ENCODE measurements around the gene RGL2. TPM values are rescaled to one million over a fixed set of nuclear protein-coding genes. Genes with fewer than 3 reads are reported as not detected.

RGL2 gene
- total and polyA plus RNA-seq, 10 of the 15 experiments (the other 5 are each of a cell fraction or from before 2014, with no cell fraction given), result 0.84 to 21.2 (median 6.8) TPM

DNA sequence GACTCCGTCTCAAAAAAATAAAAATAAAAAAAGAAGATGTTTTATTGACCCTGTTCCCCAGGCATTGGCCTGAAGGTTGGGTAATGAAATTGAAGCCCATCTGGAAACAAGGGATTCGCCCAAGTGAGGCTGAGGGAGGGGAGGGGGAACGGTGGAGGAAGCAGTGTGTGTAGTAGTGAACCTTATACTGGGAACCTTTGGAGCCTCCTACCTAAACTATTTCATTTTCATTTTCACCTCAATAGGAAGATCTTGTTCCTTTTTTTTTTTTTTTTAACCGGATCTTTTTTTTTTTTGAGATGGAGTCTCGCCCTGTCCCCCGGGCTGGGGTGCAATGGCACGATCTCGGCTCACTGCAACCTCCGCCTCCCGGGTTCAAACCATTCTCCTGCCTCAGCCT lies 32.0 kb upstream of the RGL2 start (continued):
- TF ChIP-seq E2F8 (IDR thresholded peaks at IDR 0.05; ENCODE audit: low read depth, partially characterized antibody) (no peak), NFIC (IDR thresholded peaks at IDR 0.05; ENCODE audit: low read depth, low read length) (no peak)

GRCh38 chr6:33329058-33329457 lies 30.3 kb upstream of the RGL2 start:
- FAIRE-seq (no peak), DNase-seq (ENCODE audit: low read depth, low spot score) (no peak), ATAC-seq (no peak)
- TF ChIP-seq, protein P1, sequence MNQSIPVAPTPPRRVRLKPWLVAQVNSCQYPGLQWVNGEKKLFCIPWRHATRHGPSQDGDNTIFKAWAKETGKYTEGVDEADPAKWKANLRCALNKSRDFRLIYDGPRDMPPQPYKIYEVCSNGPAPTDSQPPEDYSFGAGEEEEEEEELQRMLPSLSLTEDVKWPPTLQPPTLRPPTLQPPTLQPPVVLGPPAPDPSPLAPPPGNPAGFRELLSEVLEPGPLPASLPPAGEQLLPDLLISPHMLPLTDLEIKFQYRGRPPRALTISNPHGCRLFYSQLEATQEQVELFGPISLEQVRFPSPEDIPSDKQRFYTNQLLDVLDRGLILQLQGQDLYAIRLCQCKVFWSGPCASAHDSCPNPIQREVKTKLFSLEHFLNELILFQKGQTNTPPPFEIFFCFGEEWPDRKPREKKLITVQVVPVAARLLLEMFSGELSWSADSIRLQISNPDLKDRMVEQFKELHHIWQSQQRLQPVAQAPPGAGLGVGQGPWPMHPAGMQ (IDR thresholded peaks at IDR 0.05; ENCODE audit: borderline replicate concordance), result no peak
- TF ChIP-seq SMC3 (IDR thresholded peaks at IDR 0.05; ENCODE audit: borderline replicate concordance, low read length) (no peak), SPI1 (IDR thresholded peaks at IDR 0.05; ENCODE audit: borderline replicate concordance, insufficient read depth, low read depth, low read length) (no peak), TAF1 (IDR thresholded peaks at IDR 0.05; ENCODE audit: borderline replicate concordance, low read depth, low read length) (no peak), FOXK2 (IDR thresholded peaks at IDR 0.05) (no peak), PAX5 (IDR thresholded peaks at IDR 0.05; ENCODE audit: borderline replicate concordance, low read depth, low read length) (no peak), NFYB (IDR thresholded peaks at IDR 0.05; ENCODE audit: insufficient read depth, low read depth, low read length) (no peak), FOS (IDR thresholded peaks at IDR 0.05; ENCODE audit: borderline replicate concordance, extremely low read depth, insufficient read length) (no peak), TCF7 (IDR thresholded peaks at IDR 0.05; ENCODE audit: borderline replicate concordance) (no peak), CREM (IDR thresholded peaks at IDR 0.05; ENCODE audit: low read depth) (no peak), BRCA1 (IDR thresholded peaks at IDR 0.05; ENCODE audit: low read depth, low read length) (no peak), CHD2 (IDR thresholded peaks at IDR 0.05; ENCODE audit: borderline replicate concordance, low read depth, low read length) (no peak), BMI1 (IDR thresholded peaks at IDR 0.05; ENCODE audit: borderline replicate concordance) (no peak)
- Histone ChIP-seq H3K4me1 (ENCODE audit: control insufficient read depth, insufficient read depth, low read length) (no peaks in the 10 kb centered on the region; the same call in 1 of the 2 replicates), H2AFZ (ENCODE audit: control insufficient read depth, low read depth, low read length) (no peak overlapping the region), H4K20me1 (ENCODE audit: control insufficient read depth, insufficient read depth) (no peaks in the 10 kb centered on the region), H3K27ac (ENCODE audit: control insufficient read depth, insufficient read depth) (no peak overlapping the region), H3K9me3 (replicated peaks; ENCODE audit: control insufficient read depth, insufficient read depth, low read length) (no peaks in the 10 kb centered on the region), H3K4me3 (no peak overlapping the region), H3K79me2 (ENCODE audit: control insufficient read depth, insufficient read depth, low read length) (no peaks in the 10 kb centered on the region), H3K4me2 (ENCODE audit: control insufficient read depth, insufficient read depth) (no peak overlapping the region), H3K36me3 (ENCODE audit: control insufficient read depth in 2 of 2, insufficient read depth in 2 of 2, low read length in 1 of 2) (no peaks in the 10 kb centered on the region), H3K9ac (ENCODE audit: control insufficient read depth, insufficient read depth, low read length) (no peak overlapping the region), H3K27me3 (replicated peaks in 1 of 2; ENCODE audit: control insufficient read depth in 2 of 2, insufficient read depth in 2 of 2, low read length in 1 of 2) (no peaks in the 10 kb centered on the region)
- CTCF ChIA-PET, result interaction anchor here (1.1 kb wide), 1 partner anchor 16 kb away, joined by 5 read pairs; no protein-coding TSS in a partner anchor
- SMC1A ChIA-PET (ENCODE audit: uncharacterized antibody, unreplicated experiment), result no interaction called here
- in situ Hi-C loops (cut with MboI), result no loop called here
- 88% methylated on average over 5 of the region's 5 CpGs for WGBS (ENCODE audit: insufficient coverage, insufficient replicate concordance, low lambda C conversion rate, missing lambda C conversion rate)
- intact Hi-C loops (cut with micrococcal nuclease; ENCODE audit: unreplicated experiment), result no loop called here
- POLR2A ChIA-PET, result interaction anchor here (0.6 kb wide), 1 partner anchor 1266 kb away, joined by 3 read pairs; no protein-coding TSS in a partner anchor
- RAD21 ChIA-PET (ENCODE audit: unreplicated experiment), result interaction anchor here (0.7 kb wide), 1 partner anchor 52 kb away, joined by 5 read pairs; no protein-coding TSS in a partner anchor
- no TSS peak for BruUV-seq (replicated peaks)
